ENCODE measurements around the gene FAM151A. TPM values are rescaled to one million over a fixed set of nuclear protein-coding genes. Genes with fewer than 3 reads are reported as not detected.

The FAM151A gene
- total RNA-seq, 1 experiment from 2014 or later = not detected

- DNase-seq (ENCODE audit: low read depth) = no peak
- in situ Hi-C loops (cut with HindIII; ENCODE audit: low pct_unique_long_range_greater_than_20kb, low sequenced_read_pairs) = no loop called here
These were observed 15.3 kb downstream of the FAM151A start for GRCh38 chr1:54607821-54608565.

DNA sequence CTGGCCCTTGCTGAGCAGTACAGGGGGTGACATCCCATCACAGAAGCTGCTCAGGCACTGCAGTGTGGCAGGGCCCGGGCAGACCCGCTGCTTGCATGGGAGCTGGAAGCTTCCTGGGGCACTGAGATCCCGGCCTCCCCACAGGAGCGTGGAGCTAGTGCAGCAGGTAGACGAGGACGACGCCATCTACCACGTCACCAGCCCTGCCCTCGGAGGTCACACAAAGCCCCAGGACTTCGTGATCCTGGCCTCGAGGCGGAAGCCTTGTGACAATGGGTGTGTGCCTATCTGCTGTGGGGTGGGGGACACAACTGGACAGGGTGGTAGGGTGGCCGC is 16.4 kb downstream of the FAM151A start:
- in situ Hi-C loops (cut with HindIII; ENCODE audit: low pct_unique_long_range_greater_than_20kb, low sequenced_read_pairs) = no loop called here

GRCh38 chr1:54606096-54606989 is 17.0 kb downstream of the FAM151A start:
- no peak for DNase-seq (ENCODE audit: low read depth)
- in situ Hi-C loops (cut with HindIII; ENCODE audit: low pct_unique_long_range_greater_than_20kb, low sequenced_read_pairs) = no loop called here

More for the DNA sequence above, 16.4 kb downstream of the FAM151A start:
- DNase-seq (ENCODE audit: low read depth) = no peak

DNA sequence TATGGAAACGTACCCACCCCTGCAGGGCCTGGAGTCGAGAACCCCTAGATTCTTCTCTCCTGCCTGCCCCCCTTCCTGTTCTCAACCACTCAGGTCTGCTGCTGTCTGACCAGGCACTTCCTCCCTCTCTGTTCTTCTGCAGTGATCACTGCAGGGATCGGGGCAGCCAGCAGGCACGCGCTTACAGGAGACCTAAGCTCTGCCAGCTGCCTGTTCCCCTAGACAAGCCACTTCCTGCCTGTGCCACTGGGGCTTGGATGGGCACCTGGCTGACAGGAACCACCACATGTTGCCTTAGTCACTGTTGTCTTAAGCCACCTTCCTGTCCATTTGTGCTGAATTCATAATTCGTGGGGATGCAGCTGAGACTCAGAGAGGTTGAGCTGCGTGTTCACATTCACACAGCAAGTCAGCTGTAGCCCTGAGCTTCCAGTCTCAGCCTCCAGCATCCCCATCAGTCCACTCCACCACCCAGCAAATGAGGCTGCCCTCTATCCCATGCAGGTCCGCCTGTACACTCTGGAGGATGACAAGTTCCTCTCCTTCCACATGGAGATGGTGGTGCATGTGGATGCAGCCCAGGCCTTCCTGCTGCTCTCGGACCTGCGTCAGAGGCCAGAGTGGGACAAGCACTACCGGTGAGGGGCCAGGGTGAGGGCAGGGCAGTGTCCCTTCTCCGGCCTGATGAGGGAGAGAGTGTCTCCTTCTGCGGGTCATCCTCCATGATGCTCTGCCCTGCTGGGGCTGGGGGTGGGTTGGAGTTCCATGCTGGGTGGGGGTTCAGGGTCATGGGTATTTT is 18.6 kb downstream of the FAM151A start:
- in situ Hi-C loops (cut with HindIII; ENCODE audit: low pct_unique_long_range_greater_than_20kb, low sequenced_read_pairs) = no loop called here
- DNase-seq (ENCODE audit: low read depth) = no peak

DNA sequence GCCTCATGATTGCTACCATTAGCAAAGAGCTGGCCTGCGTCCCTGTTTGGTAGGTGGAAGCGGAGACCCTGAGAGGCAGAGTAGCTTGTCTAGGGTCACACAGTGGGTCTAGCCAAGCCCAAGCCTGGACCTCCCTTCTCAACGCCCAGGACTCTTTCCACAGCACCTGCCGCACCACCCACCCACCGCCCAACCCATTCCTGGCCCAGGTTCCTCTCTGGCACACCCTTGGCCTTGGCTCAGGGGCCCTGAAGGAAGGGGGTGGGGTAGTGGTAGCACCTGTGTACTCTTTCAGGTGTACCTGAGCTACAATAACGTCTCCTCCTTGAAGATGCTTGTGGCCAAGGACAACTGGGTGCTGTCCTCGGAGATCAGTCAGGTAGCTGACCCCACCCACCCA is 19.3 kb downstream of the FAM151A start:
- in situ Hi-C loops (cut with HindIII; ENCODE audit: low pct_unique_long_range_greater_than_20kb, low sequenced_read_pairs) = no loop called here
- DNase-seq (ENCODE audit: low read depth) = no peak

GRCh38 chr1:54603241-54603640 is 20.1 kb downstream of the FAM151A start:
- in situ Hi-C loops (cut with HindIII; ENCODE audit: low pct_unique_long_range_greater_than_20kb, low sequenced_read_pairs) = no loop called here

DNA sequence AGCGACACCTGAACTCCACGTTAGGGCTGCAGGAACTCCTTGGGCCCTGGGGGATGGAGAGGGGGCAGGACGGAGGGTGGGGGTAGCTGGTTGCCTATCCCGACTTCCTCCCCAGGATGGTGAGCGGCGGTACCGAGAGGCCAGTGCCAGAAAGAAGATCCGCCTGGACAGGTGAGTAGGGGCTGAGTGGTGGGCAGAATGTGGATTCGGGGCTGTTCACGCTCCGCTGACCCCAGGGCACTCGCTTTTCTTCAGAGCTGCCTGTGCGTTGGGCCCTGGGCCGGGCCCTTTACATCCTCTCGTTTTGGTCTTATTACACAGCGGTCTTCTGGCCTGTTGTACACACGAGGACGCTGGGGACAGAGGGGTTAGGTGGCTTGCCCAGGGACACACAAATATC is 20.8 kb downstream of the FAM151A start:
- in situ Hi-C loops (cut with HindIII; ENCODE audit: low pct_unique_long_range_greater_than_20kb, low sequenced_read_pairs) = no loop called here

More at GRCh38 chr1:54603241-54603640, 20.1 kb downstream of the FAM151A start:
- DNase-seq (ENCODE audit: low read depth) = no peak

GRCh38 chr1:54601730-54602129 is 21.6 kb downstream of the FAM151A start:
- DNase-seq (ENCODE audit: low read depth) = no peak
- in situ Hi-C loops (cut with HindIII; ENCODE audit: low pct_unique_long_range_greater_than_20kb, low sequenced_read_pairs) = no loop called here

More for the DNA sequence above, 20.8 kb downstream of the FAM151A start:
- DNase-seq (ENCODE audit: low read depth) = no peak

- no peak for DNase-seq (ENCODE audit: low read depth)
- in situ Hi-C loops (cut with HindIII; ENCODE audit: low pct_unique_long_range_greater_than_20kb, low sequenced_read_pairs) = no loop called here
These were observed 22.2 kb downstream of the FAM151A start for GRCh38 chr1:54600947-54601721.

DNA sequence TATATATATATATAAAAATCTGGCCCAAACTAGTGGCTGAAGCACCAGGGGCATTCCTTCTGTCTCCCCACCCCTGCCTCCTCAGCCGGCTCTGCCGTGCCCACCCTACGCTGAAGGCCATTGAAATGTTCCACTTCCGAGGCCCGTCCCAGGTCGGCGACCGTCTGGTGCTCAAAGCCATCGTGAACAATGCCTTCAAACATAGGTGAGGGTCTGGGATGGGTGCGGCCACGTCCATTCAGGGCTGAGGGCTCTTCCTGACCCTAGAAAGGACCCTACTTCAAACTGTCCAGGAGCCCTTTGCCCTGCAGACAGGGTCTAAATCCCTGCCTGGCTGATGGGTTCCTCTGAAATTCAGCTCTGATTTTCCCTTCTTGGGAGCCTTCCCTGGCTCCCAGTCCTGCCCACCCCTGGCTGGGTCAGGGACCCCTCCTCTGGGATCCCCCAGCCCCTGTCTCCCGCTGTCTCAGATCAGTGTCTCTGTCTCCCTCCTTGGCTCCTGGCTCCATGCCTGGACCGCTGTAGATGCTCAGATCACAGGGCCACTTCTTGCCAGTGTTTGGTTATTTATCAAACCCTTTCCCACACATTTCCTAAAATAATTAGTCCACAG is 24.0 kb downstream of the FAM151A start:
- no peak for DNase-seq (ENCODE audit: low read depth)
- in situ Hi-C loops (cut with HindIII; ENCODE audit: low pct_unique_long_range_greater_than_20kb, low sequenced_read_pairs) = no loop called here

- in situ Hi-C loops (cut with HindIII; ENCODE audit: low pct_unique_long_range_greater_than_20kb, low sequenced_read_pairs) = no loop called here
- no peak for DNase-seq (ENCODE audit: low read depth)
These were observed 25.8 kb downstream of the FAM151A start for GRCh38 chr1:54597455-54598030.

- in situ Hi-C loops (cut with HindIII; ENCODE audit: low pct_unique_long_range_greater_than_20kb, low sequenced_read_pairs) = no loop called here
- no peak for DNase-seq (ENCODE audit: low read depth)
These were observed 26.6 kb downstream of the FAM151A start for GRCh38 chr1:54596756-54597155.

GRCh38 chr1:54595956-54596498 is 27.3 kb downstream of the FAM151A start:
- in situ Hi-C loops (cut with HindIII; ENCODE audit: low pct_unique_long_range_greater_than_20kb, low sequenced_read_pairs) = no loop called here
- DNase-seq (ENCODE audit: low read depth) = no peak

- DNase-seq (ENCODE audit: low read depth) = no peak
- in situ Hi-C loops (cut with HindIII; ENCODE audit: low pct_unique_long_range_greater_than_20kb, low sequenced_read_pairs) = no loop called here
These were observed 28.9 kb downstream of the FAM151A start for GRCh38 chr1:54594463-54594862.

GRCh38 chr1:54593571-54594160 is 29.7 kb downstream of the FAM151A start:
- in situ Hi-C loops (cut with HindIII; ENCODE audit: low pct_unique_long_range_greater_than_20kb, low sequenced_read_pairs) = no loop called here
- no peak for DNase-seq (ENCODE audit: low read depth)

DNA sequence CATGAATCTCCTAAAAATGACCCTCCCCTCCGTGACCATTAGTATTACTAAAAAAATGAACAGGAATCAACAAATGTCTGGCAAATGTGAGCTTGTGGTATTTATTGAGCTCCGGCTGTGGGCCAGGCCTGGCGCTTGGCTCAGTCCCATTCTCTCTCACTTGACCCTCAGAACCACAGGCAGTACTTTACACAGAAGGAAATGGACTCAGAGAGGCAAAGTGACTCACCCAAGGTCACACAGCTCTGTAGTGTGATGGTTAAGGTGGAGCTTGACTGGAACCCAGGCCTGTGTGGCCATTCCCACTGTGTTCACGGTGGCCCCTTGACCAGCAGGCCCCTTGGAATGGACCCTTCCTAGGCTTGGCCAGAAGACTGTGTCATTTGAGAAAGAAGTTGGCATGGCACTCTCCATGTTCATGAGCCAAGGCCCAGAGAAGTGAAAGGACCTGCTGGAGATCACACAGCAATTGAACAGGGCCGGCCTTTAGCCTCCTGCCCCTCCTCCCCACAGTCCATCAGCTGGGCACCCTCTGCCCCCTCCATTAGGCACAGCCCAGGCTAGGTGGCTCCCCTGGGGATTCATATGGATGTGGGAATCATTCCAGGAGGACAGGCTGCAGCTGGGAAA is 32.1 kb downstream of the FAM151A start:
- no peak for DNase-seq (ENCODE audit: low read depth)
- in situ Hi-C loops (cut with HindIII; ENCODE audit: low pct_unique_long_range_greater_than_20kb, low sequenced_read_pairs) = no loop called here

Measured in Caki2 (cell line).